NCI-H2196 (cell line): ENCODE data around the gene ROR1.

Experiments used
- DNase-seq: peaks from one replicate; lab custom pipeline; 2025; ENCODE audit not compliant: unreplicated experiment; lab: John Stamatoyannopoulos, UW

ROR1 gene

GRCh38 chr1:63773815-63774616, at the start of gene ROR1:
Gene ROR1 (plus strand): TSS chr1:63774017.
- DNase-seq = peak; percentile 87

DNA sequence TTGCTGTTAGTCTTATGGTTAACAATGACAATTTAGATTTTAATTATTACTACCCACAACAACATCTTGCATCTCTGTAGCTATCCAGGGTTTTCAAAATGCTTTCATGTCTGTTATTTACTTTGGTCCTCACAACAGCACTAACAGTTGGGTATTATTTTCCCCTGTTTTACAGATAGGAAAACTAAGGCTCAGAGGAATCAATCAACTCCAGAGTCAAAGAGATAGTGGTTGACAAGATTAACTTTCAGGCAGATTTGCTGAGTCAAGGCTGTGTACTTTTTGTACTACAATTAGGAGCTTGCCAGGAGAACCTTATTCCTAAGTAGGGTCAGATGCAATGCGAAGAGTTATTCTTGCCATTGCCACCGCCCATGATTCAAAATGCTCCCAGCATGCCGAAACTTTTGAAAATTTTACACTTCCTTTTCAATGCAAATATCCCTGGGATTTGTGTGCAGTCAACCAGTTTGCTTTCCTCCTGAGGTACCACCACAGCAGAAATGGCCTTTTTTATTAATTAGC, 49.4 kb upstream of the ROR1 start:
- no peak for DNase-seq

GRCh38 chr1:63728611-63729226, 45.1 kb upstream of the ROR1 start:
- no peak for DNase-seq

GRCh38 chr1:63729227-63729620, 44.6 kb upstream of the ROR1 start:
- DNase-seq = no peak

GRCh38 chr1:63730211-63730610, 43.6 kb upstream of the ROR1 start:
- peak; percentile 61 for DNase-seq

- no peak for DNase-seq
Measured at GRCh38 chr1:63731117-63732043, 42.4 kb upstream of the ROR1 start.

DNA sequence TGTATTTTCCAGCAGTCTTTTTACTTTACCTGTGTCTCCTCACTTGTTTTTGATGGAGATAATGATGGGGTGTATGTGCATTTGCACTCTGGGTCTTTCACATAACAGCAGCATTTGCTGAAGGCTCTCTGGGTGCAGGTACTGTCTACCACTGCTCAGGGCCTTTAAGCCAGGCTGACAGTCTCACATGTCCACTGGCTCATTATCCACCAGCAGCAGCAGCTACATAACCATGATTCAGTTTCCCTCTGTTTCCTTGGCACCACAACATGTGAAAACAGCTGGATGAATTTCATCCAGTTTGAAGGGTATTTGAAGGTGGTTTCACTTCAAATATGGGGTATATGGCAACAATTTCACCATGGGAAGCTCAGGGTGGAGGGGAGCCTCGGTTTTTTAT, 41.2 kb upstream of the ROR1 start:
- no peak for DNase-seq

- no peak for DNase-seq
Measured at GRCh38 chr1:63738772-63739171, 35.0 kb upstream of the ROR1 start.

DNA sequence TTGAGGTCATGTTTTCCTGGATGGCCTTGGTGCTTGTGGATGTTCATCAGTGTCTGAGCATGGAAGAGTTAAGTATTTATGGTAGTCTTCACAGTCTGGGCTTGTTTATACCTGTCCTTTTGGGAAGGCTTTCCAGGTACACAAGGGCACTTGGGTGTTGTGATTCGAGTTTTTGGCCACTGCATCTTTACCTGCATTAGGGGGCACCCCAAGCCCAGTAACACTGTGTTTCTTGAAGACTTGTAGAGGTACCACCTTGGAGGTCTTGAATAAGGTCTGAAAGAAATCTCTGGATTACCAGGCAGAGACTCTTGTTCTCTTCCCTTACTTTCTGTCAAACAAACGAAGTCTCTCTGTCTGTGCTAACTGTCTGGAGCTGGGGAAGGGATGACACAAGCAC, 34.4 kb upstream of the ROR1 start:
- DNase-seq = no peak

DNA sequence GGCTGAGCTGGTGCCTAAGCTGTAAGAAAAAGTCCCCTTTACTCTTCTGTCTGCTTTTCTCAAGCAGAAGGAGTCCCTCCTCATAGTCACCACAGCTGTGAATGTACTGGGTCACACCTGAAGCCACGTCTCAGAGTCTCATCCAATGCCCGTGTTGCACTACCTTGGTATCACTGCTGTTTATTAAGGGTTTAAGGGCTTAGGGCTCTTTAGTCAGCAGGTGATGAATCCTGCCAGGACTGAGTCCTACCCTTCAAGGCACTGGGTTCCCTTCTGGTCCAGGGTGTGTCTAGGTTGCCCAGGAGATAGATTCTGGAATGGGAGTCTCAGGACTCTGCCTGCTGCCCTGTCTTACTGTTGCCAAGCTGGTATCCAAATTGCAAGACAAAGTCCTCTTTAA, 33.4 kb upstream of the ROR1 start:
- no peak for DNase-seq

DNA sequence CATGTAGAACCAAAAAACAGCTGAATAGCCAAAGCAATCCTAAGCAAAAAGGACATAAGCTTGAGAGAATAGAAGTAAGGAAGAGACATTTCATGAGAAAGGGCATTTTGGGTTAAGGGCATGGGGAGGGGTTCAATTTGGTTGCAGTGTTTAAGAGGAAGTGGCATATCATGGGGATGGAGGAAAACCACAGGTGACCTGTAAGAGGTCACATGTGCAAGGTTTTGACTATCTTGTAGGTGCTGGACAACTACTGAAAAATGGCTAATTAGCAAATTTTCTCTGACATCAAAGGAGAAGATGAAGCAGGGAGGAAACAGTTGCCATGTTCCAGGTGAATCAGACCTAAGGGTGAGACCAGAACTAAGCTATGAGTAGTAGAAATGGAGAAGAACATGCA, 31.3 kb upstream of the ROR1 start:
- DNase-seq = no peak

GRCh38 chr1:63743781-63744180, 30.0 kb upstream of the ROR1 start:
- DNase-seq = no peak

DNA sequence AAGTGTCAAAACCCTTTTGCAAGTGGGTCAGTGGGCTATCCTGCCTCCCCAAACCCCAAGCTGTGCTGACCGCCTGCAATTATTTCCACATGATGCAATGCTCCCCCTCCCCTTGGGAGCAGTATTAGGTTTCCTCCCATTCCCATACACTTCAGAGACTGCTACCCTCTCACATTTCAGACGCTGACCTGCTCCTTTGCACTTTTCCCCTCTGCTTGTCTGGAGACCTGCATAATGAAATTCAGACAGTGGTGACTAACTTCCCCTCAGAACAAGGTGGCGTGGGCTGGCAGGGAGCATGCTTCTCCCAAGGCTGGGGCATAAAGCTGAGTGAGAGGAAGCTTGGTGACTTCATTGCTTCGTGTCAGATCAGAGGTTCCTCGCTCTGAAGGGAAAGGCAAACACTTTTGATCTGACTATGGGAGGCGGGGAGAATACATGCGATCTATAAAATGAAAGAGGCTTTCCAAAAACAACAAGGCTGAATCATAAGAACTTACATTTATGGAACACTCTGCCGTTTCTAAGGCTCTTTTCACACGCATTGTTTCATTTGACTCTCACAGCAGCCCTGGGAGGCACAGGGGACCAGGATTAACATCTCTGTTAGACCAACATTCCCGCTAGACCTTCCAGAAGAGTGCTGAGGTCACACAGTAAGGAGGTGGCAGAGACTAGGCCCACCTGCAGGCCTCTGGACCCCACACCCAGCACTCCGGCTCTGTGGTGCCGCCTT, 27.5 kb upstream of the ROR1 start:
- no peak for DNase-seq

GRCh38 chr1:63747445-63747844, 26.4 kb upstream of the ROR1 start:
- DNase-seq = no peak

DNA sequence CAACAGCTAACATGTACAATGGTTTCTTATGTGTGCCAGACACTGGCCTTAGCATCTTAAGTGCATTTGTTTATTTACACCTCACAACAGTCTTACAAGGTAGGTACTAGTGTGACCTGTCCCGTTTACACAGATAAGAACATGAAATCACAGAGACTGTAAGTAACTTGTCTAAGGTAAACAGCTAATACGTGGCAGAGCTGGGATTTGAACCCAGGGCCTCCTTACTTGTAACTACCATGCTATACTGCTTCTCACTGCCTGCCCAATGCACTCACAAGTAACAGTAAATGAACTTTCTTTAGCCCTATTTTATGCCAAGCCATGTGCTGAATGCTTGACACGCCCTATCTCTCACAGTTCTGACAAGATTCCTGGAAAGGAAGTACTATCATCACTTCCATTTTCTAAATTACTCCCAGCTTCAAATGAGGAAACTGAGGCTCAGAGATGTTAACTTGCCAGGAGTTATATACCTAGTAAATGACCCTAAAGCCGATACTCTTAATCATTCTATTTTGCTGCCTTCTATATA, 25.7 kb upstream of the ROR1 start:
- DNase-seq = no peak

- no peak for DNase-seq
Measured at GRCh38 chr1:63748641-63749040, 25.2 kb upstream of the ROR1 start.

DNA sequence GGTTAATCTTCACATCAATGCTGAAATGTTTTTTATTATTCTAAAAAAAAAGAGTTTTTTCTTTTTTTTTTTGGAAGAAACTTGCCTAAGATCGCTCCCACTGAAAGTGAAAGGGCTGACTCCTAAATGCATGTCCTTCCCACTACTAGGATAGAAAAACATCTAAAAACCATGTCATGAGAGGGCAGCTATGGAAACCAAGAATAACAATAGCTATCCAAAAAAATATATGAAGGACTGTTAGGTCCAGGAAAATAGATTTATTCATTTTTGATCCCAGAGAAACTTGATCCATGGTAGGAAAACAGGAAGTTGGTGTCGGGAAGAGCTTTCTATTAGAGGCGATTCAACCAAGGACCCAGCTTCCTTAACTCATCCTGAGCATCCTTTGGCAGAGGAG, 23.1 kb upstream of the ROR1 start:
- DNase-seq = no peak

DNA sequence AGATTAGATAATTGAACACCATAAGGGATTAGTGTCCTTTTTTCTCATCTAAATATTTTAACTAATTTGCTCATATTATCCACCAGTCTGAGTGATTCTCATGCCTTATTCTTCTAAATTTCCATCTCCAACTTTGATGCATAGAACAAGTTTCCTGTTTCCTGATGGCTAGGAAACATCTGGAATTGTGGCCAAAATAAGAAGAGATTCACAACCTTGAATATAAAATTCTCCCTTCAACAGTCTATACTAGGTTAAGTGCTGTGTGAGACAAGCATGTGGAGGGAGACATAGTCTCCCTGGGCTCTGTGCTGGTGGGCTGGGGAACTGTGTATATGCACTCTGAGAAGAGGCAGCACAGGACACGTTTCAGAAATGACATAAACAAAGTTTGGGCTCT, 21.6 kb upstream of the ROR1 start:
- no peak for DNase-seq

DNA sequence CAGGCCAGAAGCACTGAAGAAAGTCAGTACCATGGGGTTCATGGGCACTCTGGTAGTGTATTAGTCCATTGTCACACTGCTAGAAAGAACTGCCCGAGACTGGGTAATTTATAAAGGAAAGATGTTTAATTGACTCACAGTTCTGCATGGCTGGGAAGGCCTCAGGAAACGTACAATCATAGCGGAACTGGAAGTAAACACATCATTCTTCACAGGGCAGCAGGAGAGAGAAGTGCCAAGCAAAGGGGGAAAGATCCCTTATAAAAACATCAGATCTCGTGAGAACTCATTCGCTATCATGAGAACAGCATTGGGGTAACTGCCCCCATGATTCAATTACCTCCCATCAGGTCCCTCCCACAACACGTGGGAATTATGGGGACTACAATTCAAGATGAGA, 20.2 kb upstream of the ROR1 start:
- no peak for DNase-seq

DNA sequence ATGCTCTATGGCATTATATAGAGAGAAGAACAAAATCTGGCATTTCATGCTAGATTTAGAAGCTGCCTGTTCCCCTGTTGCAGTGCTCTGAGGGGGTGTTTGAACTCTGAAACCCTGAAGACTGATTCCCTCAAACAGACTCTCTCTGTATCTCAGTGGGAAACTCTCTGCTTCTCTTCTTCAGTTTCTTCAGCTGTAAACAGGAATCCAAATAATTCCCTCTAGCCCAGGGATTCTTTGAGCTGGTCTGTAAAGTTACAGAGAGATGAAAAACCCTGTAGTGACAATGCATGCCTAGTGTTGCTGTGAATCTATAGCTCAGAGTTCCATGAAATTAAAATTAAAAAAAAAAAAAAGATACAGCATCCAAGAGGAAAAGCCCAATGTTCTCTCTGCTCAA, 17.0 kb upstream of the ROR1 start:
- DNase-seq = no peak

GRCh38 chr1:63757334-63757733, 16.5 kb upstream of the ROR1 start:
- DNase-seq = no peak
